Trophoblast cell (in vitro differentiated cells and primary cell): ENCODE data around the gene CATSPERE.

ENCODE experiments used
- DNase-seq, 2 donors: peaks; one replicate each; pipeline ENCODE4 v3.0.0-alpha.2; 2016
- H2AFZ ChIP-seq: 2 replicates; pipeline ENCODE4 v1.6.1; 2013; ENCODE audit warnings: low read length, moderate library complexity, mild to moderate bottlenecking; ENCODE audit not compliant: insufficient read depth, poor library complexity
- H2AK5ac ChIP-seq: 2 replicates; pipeline ENCODE4 v1.6.1; 2013; ENCODE audit warnings: mild to moderate bottlenecking, low read length
- H2BK120ac ChIP-seq: 2 replicates; pipeline ENCODE4 v1.6.1; 2013; ENCODE audit warnings: low read length, mild to moderate bottlenecking, moderate library complexity; ENCODE audit not compliant: insufficient read depth, poor library complexity
- H2BK12ac ChIP-seq: 2 replicates; pipeline ENCODE4 v1.6.1; 2013; ENCODE audit warnings: mild to moderate bottlenecking, low read length, moderate library complexity
- H2BK5ac ChIP-seq: 2 replicates; pipeline ENCODE4 v1.6.1; 2013; ENCODE audit warnings: low read length, low read depth, moderate library complexity, mild to moderate bottlenecking; ENCODE audit not compliant: poor library complexity
- H3K14ac ChIP-seq: 2 replicates; pipeline ENCODE4 v1.6.1; 2013; ENCODE audit warnings: mild to moderate bottlenecking, low read length
- H3K18ac ChIP-seq: 2 replicates; pipeline ENCODE4 v1.6.1; 2013; ENCODE audit warnings: mild to moderate bottlenecking, low read length
- H3K23ac ChIP-seq: 2 replicates; pipeline ENCODE4 v1.6.1; 2013; ENCODE audit warnings: low read length
- H3K27ac ChIP-seq: 2 replicates; pipeline ENCODE4 v1.5.1; 2013; ENCODE audit warnings: low read depth, mild to moderate bottlenecking, inconsistent platforms, low read length, moderate library complexity
- H3K27me3 ChIP-seq: 2 replicates; pipeline ENCODE4 v1.6.1; 2013; ENCODE audit warnings: inconsistent platforms, mild to moderate bottlenecking, low read length, moderate library complexity; ENCODE audit not compliant: insufficient read depth
- H3K36me3 ChIP-seq, 2 experiments: 1 replicate in 1 of 2; 2 replicates in 1 of 2; pipeline ENCODE4 v1.6.1; 2013; ENCODE audit warnings: low read length in 2 of 2, mild to moderate bottlenecking in 2 of 2, moderate library complexity in 1 of 2; ENCODE audit not compliant: insufficient read depth in 2 of 2, control insufficient read depth in 1 of 2
- H3K4ac ChIP-seq: 2 replicates; pipeline ENCODE4 v1.6.1; 2013; ENCODE audit warnings: low read depth, mild to moderate bottlenecking, low read length, moderate library complexity
- H3K4me1 ChIP-seq, 2 experiments: 1 replicate in 1 of 2; 2 replicates in 1 of 2; pipeline ENCODE4 v1.6.1; 2013; ENCODE audit warnings: low read length in 2 of 2, mild to moderate bottlenecking in 2 of 2, moderate library complexity in 1 of 2; ENCODE audit not compliant: insufficient read depth in 2 of 2, control insufficient read depth in 1 of 2
- H3K4me2 ChIP-seq: 2 replicates; pipeline ENCODE4 v1.6.1; 2013; ENCODE audit warnings: inconsistent platforms, mild to moderate bottlenecking, low read length, moderate library complexity
- H3K4me3 ChIP-seq: 2 replicates; pipeline ENCODE4 v1.5.1; 2013; ENCODE audit warnings: mild to moderate bottlenecking, low read depth, low read length, inconsistent platforms
- H3K79me1 ChIP-seq: one replicate; pipeline ENCODE4 v1.6.1; 2013; ENCODE audit warnings: low read length
- H3K79me2 ChIP-seq: 2 replicates; pipeline ENCODE4 v1.6.1; 2013; ENCODE audit warnings: low read length, mild to moderate bottlenecking; ENCODE audit not compliant: control insufficient read depth, insufficient read depth, poor library complexity
- H3K9ac ChIP-seq: 2 replicates; pipeline ENCODE4 v1.6.1; 2013; ENCODE audit warnings: mild to moderate bottlenecking, low read length
- H3K9me3 ChIP-seq: 2 replicates; pipeline ENCODE4 v1.6.1; 2013; ENCODE audit warnings: low read depth, mild to moderate bottlenecking, control low read depth, inconsistent platforms, low read length; ENCODE audit not compliant: insufficient read depth
- H4K12ac ChIP-seq: 2 replicates; pipeline ENCODE4 v1.6.1; 2013; ENCODE audit warnings: low read depth, mild to moderate bottlenecking, low read length, moderate library complexity
- H4K8ac ChIP-seq: 2 replicates; pipeline ENCODE4 v1.6.1; 2013; ENCODE audit warnings: low read depth, mild to moderate bottlenecking, low read length, moderate library complexity
- H4K91ac ChIP-seq: one replicate; pipeline ENCODE4 v1.6.1; 2013; ENCODE audit warnings: low read depth, mild to moderate bottlenecking, low read length, moderate library complexity
- WGBS: extraction: QIAGEN DNeasy Blood & Tissue Kit; methylation state at CpG from one replicate; pipeline ENCODE4 v1.1.7; 2013; ENCODE audit warnings: missing lambda C conversion rate; ENCODE audit not compliant: insufficient read length, insufficient coverage; ENCODE audit errors: extremely low coverage; 5-methylcytosine and 5-hydroxymethylcytosine counted together

The CATSPERE gene

DNA sequence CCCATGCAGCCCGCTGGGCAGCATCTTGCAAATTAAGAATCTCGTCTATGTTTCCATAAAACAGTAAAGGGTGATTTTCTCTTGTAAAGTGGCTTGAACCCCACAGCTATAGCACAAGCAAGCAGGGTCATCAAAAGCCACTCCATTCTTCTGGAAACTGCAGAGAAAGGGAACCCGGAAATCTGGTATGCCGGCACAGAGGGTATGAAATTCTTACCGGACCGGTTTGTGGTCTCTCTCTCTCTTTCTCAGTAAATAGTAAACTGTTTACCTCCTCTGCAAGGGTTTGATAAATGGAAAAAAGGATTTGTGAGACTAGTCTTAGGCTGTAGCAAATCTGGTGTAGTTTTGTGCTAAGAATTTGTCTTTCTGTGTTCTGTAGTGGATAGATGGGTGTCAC is 6.7 kb upstream of the CATSPERE start:
- Histone ChIP-seq H4K8ac (peak overlapping the region; percentile 70), H2BK5ac (peak overlapping the region; percentile 72), H3K14ac (peak overlapping the region; percentile 2), H2BK120ac (peak overlapping the region; percentile 75), H3K79me1 (peaks cover 15% of the 10 kb centered on the region), H3K9me3 (no peaks in the 10 kb centered on the region), H3K4me1 (peaks cover 8 to 11% of the 10 kb centered on the region in 2 experiments), H4K12ac (peak overlapping the region; percentile 59), H2BK12ac (peak overlapping the region; percentile 63), H3K9ac (no peak overlapping the region), H2AK5ac (no peak overlapping the region), H3K27me3 (no peaks in the 10 kb centered on the region), H3K23ac (no peak overlapping the region), H3K36me3 (peaks cover 0 to 4% of the 10 kb centered on the region in 2 experiments), H3K18ac (no peak overlapping the region), H3K4me2 (peak overlapping the region; percentile 47), H3K79me2 (peaks cover 7% of the 10 kb centered on the region), H4K91ac (peak overlapping the region; percentile 41), H3K27ac (peak overlapping the region; percentile 85), H2AFZ (no peak overlapping the region), H3K4ac (peak overlapping the region; percentile 9), H3K4me3 (no peak overlapping the region)
- no CpG with 5 or more reads among the region's 6 CpGs for WGBS
- DNase-seq, result peak in 1 of 2 donors; percentile 55

- Histone ChIP-seq H2BK120ac (no peak overlapping the region), H3K27ac (no peak overlapping the region), H3K79me1 (peaks cover 17% of the 10 kb centered on the region), H3K79me2 (peaks cover 5% of the 10 kb centered on the region), H2BK12ac (no peak overlapping the region), H4K8ac (no peak overlapping the region), H3K4ac (no peak overlapping the region), H3K4me3 (no peak overlapping the region), H2AFZ (no peak overlapping the region), H4K12ac (no peak overlapping the region), H3K18ac (no peak overlapping the region), H2BK5ac (no peak overlapping the region), H3K36me3 (peaks cover 0 to 4% of the 10 kb centered on the region in 2 experiments), H3K27me3 (no peaks in the 10 kb centered on the region), H3K9ac (no peak overlapping the region), H3K23ac (no peak overlapping the region), H2AK5ac (no peak overlapping the region), H3K4me1 (peaks cover 11% of the 10 kb centered on the region in 2 experiments), H3K9me3 (no peaks in the 10 kb centered on the region), H3K4me2 (no peak overlapping the region), H4K91ac (no peak overlapping the region), H3K14ac (no peak overlapping the region)
- no peak for DNase-seq
- WGBS, result no CpG with 5 or more reads among the region's 1 CpG
Observed at GRCh38 chr1:244456586-244456985, 4.5 kb upstream of the CATSPERE start.

GRCh38 chr1:244458781-244459180 is 2.3 kb upstream of the CATSPERE start:
- Histone ChIP-seq H3K79me2 (peaks cover 4% of the 10 kb centered on the region), H3K18ac (no peak overlapping the region), H3K9me3 (no peaks in the 10 kb centered on the region), H2AK5ac (no peak overlapping the region), H4K8ac (no peak overlapping the region), H3K4ac (no peak overlapping the region), H3K23ac (no peak overlapping the region), H3K36me3 (no peaks in the 10 kb centered on the region), H2BK12ac (no peak overlapping the region), H2BK5ac (no peak overlapping the region), H3K4me2 (no peak overlapping the region), H3K9ac (no peak overlapping the region), H3K4me3 (no peak overlapping the region), H3K79me1 (peaks cover 14% of the 10 kb centered on the region), H4K12ac (no peak overlapping the region), H3K4me1 (peaks cover 8 to 11% of the 10 kb centered on the region in 2 experiments), H3K27me3 (no peaks in the 10 kb centered on the region), H4K91ac (no peak overlapping the region), H3K14ac (no peak overlapping the region), H2BK120ac (no peak overlapping the region), H2AFZ (no peak overlapping the region), H3K27ac (no peak overlapping the region)
- peak in 1 of 2 donors; percentile 70 for DNase-seq
- WGBS, result no CpG with 5 or more reads among the region's 4 CpGs

DNA sequence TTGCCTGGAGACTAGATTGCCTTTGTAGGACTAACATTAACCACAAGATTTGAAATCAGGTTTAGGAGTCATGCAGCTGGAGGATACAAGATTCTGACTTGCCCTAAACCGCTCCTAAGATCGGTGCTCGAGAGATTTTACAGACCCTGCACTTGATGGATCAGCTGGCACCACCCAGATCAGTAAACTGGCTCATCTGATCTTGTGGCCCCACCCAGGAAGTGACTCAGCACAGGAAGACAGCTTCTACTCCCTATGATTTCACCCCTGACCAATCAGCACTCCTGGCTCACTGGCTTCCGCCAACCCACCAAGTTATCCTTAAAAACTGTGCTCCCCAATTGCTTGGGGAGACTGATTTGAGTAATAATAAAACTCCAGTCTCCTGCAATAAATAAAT is 876 bp upstream of the CATSPERE start:
- Histone ChIP-seq H3K14ac (no peak overlapping the region), H3K18ac (no peak overlapping the region), H3K36me3 (no peaks in the 10 kb centered on the region), H3K79me2 (peaks cover 4% of the 10 kb centered on the region), H3K4me3 (no peak overlapping the region), H3K4me2 (no peak overlapping the region), H2BK120ac (no peak overlapping the region), H4K8ac (no peak overlapping the region), H2AFZ (no peak overlapping the region), H3K4me1 (peaks cover 3% of the 10 kb centered on the region in 2 experiments), H3K79me1 (peaks cover 8% of the 10 kb centered on the region), H3K27ac (no peak overlapping the region), H3K23ac (no peak overlapping the region), H4K12ac (no peak overlapping the region), H2BK5ac (no peak overlapping the region), H4K91ac (no peak overlapping the region), H3K4ac (no peak overlapping the region), H3K27me3 (no peaks in the 10 kb centered on the region), H3K9me3 (no peaks in the 10 kb centered on the region), H2AK5ac (no peak overlapping the region), H2BK12ac (no peak overlapping the region), H3K9ac (no peak overlapping the region)
- WGBS, result no CpG with 5 or more reads among the region's 4 CpGs
- no peak for DNase-seq
